Measurements from ENCODE around the gene SEC24C. TPM values are rescaled to one million over a fixed set of nuclear protein-coding genes. Genes with fewer than 3 reads are reported as not detected.

The SEC24C gene
- total RNA-seq, 1 experiment from 2014 or later, result 325 TPM

DNA sequence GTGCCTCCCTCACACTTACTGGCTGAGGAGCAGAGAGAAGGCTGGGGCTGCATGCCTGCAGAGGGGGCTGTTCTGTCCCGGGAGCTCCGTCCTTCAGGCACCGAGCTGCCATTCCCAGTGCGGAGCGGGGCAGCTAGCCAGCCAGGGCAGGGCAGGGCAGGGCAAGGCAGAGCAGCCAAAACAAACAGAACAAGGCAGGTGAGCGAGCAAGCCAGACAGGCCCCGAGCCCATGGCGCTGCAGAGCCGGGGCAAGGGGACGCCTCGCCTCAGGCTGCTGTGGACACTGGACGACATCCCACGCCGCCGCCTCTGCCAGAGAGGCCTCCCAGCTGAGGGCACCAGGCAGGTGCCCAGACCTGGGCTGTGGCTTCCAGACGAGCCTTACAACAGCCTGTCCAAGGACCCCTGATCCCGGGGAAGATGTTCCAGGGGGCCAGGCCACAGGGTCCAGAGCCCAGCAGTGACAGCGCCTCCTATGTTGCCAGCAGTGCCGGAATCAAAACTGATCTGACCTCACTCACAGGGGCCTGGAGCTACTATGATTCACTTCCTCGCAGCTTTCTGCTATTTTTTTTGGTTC lies 75.4 kb downstream of the SEC24C start:
- Histone ChIP-seq H3K79me2 (ENCODE audit: low read length) (no peaks in the 10 kb centered on the region), H3K9me2 (replicated peaks; ENCODE audit: low read length) (no peaks in the 10 kb centered on the region), H3K27me3 (ENCODE audit: low read length) (no peaks in the 10 kb centered on the region), H3K4me1 (ENCODE audit: insufficient read depth, low read length) (peaks cover 22% of the 10 kb centered on the region), H3K9me3 (ENCODE audit: low read length) (no peaks in the 10 kb centered on the region), H2AFZ (ENCODE audit: low read length) (peak overlapping the region; percentile 22), H3K36me3 (ENCODE audit: low read depth, low read length) (peaks cover 57% of the 10 kb centered on the region), H3K9ac (ENCODE audit: low read length) (peak overlapping the region; percentile 31), H3K27ac (ENCODE audit: low read length) (peak overlapping the region; percentile 66), H3F3A (ENCODE audit: low read length, unreplicated experiment) (no peaks in the 10 kb centered on the region), H3K4me3 (ENCODE audit: low read length) (peak overlapping the region; percentile 33), H4K20me1 (ENCODE audit: low read length) (peaks cover 3% of the 10 kb centered on the region; the same call in 1 of the 2 replicates), H3K4me2 (ENCODE audit: low read length) (peak overlapping the region; percentile 74)
- no peak for TF ChIP-seq EZH2 (IDR thresholded peaks at IDR 0.05; ENCODE audit: low read length, unreplicated experiment)
- no peak for TF ChIP-seq EZH2phosphoT487 (IDR thresholded peaks at IDR 0.05; ENCODE audit: borderline replicate concordance, low read length)
- TF ChIP-seq, protein P1, sequence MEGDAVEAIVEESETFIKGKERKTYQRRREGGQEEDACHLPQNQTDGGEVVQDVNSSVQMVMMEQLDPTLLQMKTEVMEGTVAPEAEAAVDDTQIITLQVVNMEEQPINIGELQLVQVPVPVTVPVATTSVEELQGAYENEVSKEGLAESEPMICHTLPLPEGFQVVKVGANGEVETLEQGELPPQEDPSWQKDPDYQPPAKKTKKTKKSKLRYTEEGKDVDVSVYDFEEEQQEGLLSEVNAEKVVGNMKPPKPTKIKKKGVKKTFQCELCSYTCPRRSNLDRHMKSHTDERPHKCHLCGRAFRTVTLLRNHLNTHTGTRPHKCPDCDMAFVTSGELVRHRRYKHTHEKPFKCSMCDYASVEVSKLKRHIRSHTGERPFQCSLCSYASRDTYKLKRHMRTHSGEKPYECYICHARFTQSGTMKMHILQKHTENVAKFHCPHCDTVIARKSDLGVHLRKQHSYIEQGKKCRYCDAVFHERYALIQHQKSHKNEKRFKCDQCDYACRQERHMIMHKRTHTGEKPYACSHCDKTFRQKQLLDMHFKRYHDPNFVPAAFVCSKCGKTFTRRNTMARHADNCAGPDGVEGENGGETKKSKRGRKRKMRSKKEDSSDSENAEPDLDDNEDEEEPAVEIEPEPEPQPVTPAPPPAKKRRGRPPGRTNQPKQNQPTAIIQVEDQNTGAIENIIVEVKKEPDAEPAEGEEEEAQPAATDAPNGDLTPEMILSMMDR (conservative IDR thresholded peaks at IDR 0.05; ENCODE audit: low read depth, low read length), result peak; percentile 89
- ATAC-seq (peak; percentile 94), DNase-seq (peak; percentile 97)
- POLR2A ChIA-PET (ENCODE audit: unreplicated experiment), result interaction anchor here (0.5 to 1.1 kb wide), 9 partner anchors 21 to 461 kb away, joined by 3 to 5 read pairs (median 4); partner anchors contain the start of genes CFAP70 and CHCHD1
- intact Hi-C loops (cut with micrococcal nuclease), result loop anchor here (2.0 kb wide), 2 partner anchors 29 to 59 kb away; no protein-coding TSS in a partner anchor
- BruUV-seq (replicated peaks), result no TSS peak
- CTCF ChIA-PET, result interaction anchor here (0.6 to 3.2 kb wide), 24 partner anchors 8 to 357 kb away, joined by 3 to 32 read pairs (median 4); partner anchors contain the start of gene CHCHD1

Other genes starting within 250 kb of the SEC24C start
- 43.8 and 66.5 TPM in 2 replicates for gene PPP3CB, start 248.3 kb upstream of the SEC24C start, total RNA-seq (2014; rRNA removed)
- 40.5 and 43.7 TPM in 2 replicates for gene USP54, start 153.0 kb upstream of the SEC24C start, total RNA-seq (2014; rRNA removed)
- 0.17 TPM in 1 of 2 replicates, not detected in the other for gene MYOZ1, start 102.9 kb upstream of the SEC24C start, total RNA-seq (2014; rRNA removed)
- 0.06 TPM in 1 of 2 replicates, not detected in the other for gene SYNPO2L, start 88.3 kb upstream of the SEC24C start, total RNA-seq (2014; rRNA removed)
- 15.0 and 18.2 TPM in 2 replicates for gene AGAP5, start 46.3 kb upstream of the SEC24C start, total RNA-seq (2014; rRNA removed)
- 199 and 238 TPM in 2 replicates for gene CHCHD1, start 37.7 kb downstream of the SEC24C start, total RNA-seq (2014; rRNA removed)
- gene ZSWIM8, start 41.2 kb downstream of the SEC24C start, total RNA-seq (2014; rRNA removed), result 152 and 173 TPM in 2 replicates
- 53.0 and 89.9 TPM in 2 replicates for gene NDST2, start 67.2 kb downstream of the SEC24C start, total RNA-seq (2014; rRNA removed)
- gene CAMK2G, start 130.2 kb downstream of the SEC24C start, total RNA-seq (2014; rRNA removed), result 170 and 179 TPM in 2 replicates
- 1,570 and 1,582 TPM in 2 replicates for gene PLAU, start 166.8 kb downstream of the SEC24C start, total RNA-seq (2014; rRNA removed)

All from PC-3 (cell line).